Adrenal gland (tissue), 12 donors: ENCODE results near the gene IL31RA. TPM values are rescaled to one million over a fixed set of nuclear protein-coding genes. Genes with fewer than 3 reads are reported as not detected.

Experiments used
- DNase-seq, 7 donors: peaks; one replicate each; pipeline ENCODE4 v3.0.0-alpha.2; 2019 to 2020
- H3K27ac ChIP-seq, 5 donors: fragments of 200-600 bp; sonication (generic) in 4 of 5; 1 replicate in 3 of 5; 2 replicates in 2 of 5; pipeline versions ENCODE4 v1.5.1 to v1.8.0; 2016 to 2020; ENCODE audit warnings: mild to moderate bottlenecking in 1 of 5
- H3K27me3 ChIP-seq: fragments of 200-600 bp; 2 replicates; pipeline ENCODE4 v1.8.0; 2021
- H3K36me3 ChIP-seq, 2 donors: fragments of 200-600 bp; replicated peaks in 1 of 2; 1 replicate in 1 of 2; 2 replicates in 1 of 2; pipeline versions ENCODE4 v1.5.1 to v1.8.0; 2018 to 2022
- H3K4me1 ChIP-seq, 2 donors: fragments of 200-600 bp; replicated peaks in 1 of 2; 1 replicate in 1 of 2; 2 replicates in 1 of 2; pipeline versions ENCODE4 v1.5.1 to v1.8.0; 2018 to 2021
- H3K4me3 ChIP-seq, 4 donors: fragments of 200-600 bp; sonication (generic) in 3 of 4; one replicate each; pipeline ENCODE4 v1.5.1; 2016 to 2018
- H3K9me3 ChIP-seq, 3 donors: fragments of 200-600 bp; sonication (generic) in 1 of 3; replicated peaks in 1 of 3; 1 replicate in 2 of 3; 2 replicates in 1 of 3; pipeline versions ENCODE4 v1.5.1 to v1.8.0; 2016 to 2021
- CTCF ChIP-seq, 6 experiments: fragments of 450-650 bp in 4 of 6; fragments of 200-600 bp in 2 of 6; sonication (generic) in 1 of 6; IDR thresholded peaks; 1 replicate in 5 of 6; 2 replicates in 1 of 6; pipeline versions ENCODE4 v1.5.1 to v1.8.0; 2016 to 2021; ENCODE audit warnings: antibody characterized with exemption in 6 of 6, mild to moderate bottlenecking in 2 of 6, moderate library complexity in 1 of 6
- POLR2A ChIP-seq, 2 donors: fragments of 450-650 bp; IDR thresholded peaks; one replicate each; pipeline ENCODE4 v1.6.1; 2017; ENCODE audit warnings: antibody characterized with exemption in 2 of 2, mild to moderate bottlenecking in 2 of 2, moderate library complexity in 1 of 2
- WGBS, 4 donors: extraction: QIAGEN DNeasy Blood & Tissue Kit in 2 of 4; methylation state at CpG; one replicate each; pipeline versions ENCODE4 v1.1.5 to v1.1.7; 2013 to 2017; 5-methylcytosine and 5-hydroxymethylcytosine counted together
- intact Hi-C, 2 donors: fragments of 100-400 bp; cut with DNase I; formaldehyde crosslinking; loops; one replicate each; pipeline versions ENCODE4 v1.14.1 to v1.15.0; 2022 to 2023
- polyA plus RNA-seq, 3 donors: library from polyadenylated mRNA; stranded (reverse); fragments of 200-250 nt in 2 of 3; fragments of 350-450 nt in 1 of 3; fragmentation: Illumina TruSeq in 1 of 3; extraction: RNeasy Lipid Tissue Mini Kit (QIAGEN cat#74804) in 1 of 3; gene quantifications; one replicate each; pipeline ENCODE4 v1.2.3, GENCODE V29; 2013 to 2014
- total RNA-seq, 9 donors: library from RNA; depleted of rRNA in 4 of 9; stranded (reverse); fragments of >200 nt in 4 of 9; fragments of 120-200 nt in 1 of 9; fragmentation: NEBNext Ultra II Directional in 1 of 9; extraction: Animal tissue kit (Norgen Biotek cat#: 25700) in 1 of 9; gene quantifications; one replicate each; pipeline versions ENCODE4 v1.1.0 to v1.2.4, GENCODE V29; 2013 to 2023
- donor health status: healthy with polysubstance abuse.
- donor health status: Bipolar disorder and iron deficiency.
- donor health status: DM: yes; HTN: yes; CAD: no.
- donor health status: DM: no; HTN: no; CAD: no.
- donor health status: DM: no; HTN: no; CAD: no.
- donor health status: DM: yes; HTN: yes; CAD: no.

Gene IL31RA
- total and polyA plus RNA-seq, 12 donors, result 0.05 to 0.61 TPM; not detected in 10

- WGBS, 4 donors, result 84 to 89% (median 85%) methylated on average over 2 of the region's 2 CpGs
- Histone ChIP-seq H3K27me3 (peaks cover 5% of the 10 kb centered on the region), H3K36me3 (no peaks in the 10 kb centered on the region), H3K9me3 (no peaks in the 10 kb centered on the region), H3K4me3 (no peak overlapping the region), H3K4me1 (no peaks in the 10 kb centered on the region), H3K27ac (no peak overlapping the region)
- intact Hi-C loops, result no loop called here
- no peak for DNase-seq
- TF ChIP-seq CTCF (IDR thresholded peaks at IDR 0.05), result no peak
- TF ChIP-seq POLR2A (IDR thresholded peaks at IDR 0.05), result no peak
Observed at GRCh38 chr5:55851675-55851979, 470 bp downstream of the IL31RA start.

DNA sequence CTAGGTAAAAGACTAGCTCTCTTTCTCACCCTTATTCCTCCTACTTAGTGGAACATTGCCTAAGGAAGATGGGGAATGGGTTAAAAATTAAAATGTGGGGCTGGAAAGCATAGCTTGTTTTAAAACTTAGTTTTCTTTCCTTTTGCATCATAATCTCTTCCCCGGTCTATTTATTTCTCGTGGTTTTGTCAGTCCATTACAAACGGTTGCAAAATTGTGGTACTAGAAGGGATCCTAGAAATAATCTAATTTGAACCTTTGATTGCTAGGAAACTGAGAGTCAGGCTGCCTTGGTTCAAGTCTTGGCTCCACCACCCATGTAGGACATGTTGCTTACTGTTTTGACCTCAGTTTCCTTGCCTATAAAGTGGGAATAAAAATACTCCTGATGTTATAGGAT, 1.3 kb downstream of the IL31RA start:
- no peaks in the 10 kb centered on the region for H3K36me3 ChIP-seq
- no peak overlapping the region for H3K27ac ChIP-seq
- 57 to 69% (median 60%) methylated on average over 3 of the region's 3 CpGs for WGBS, 4 donors
- intact Hi-C loops, result no loop called here
- TF ChIP-seq POLR2A (IDR thresholded peaks at IDR 0.05), result no peak
- TF ChIP-seq CTCF (IDR thresholded peaks at IDR 0.05), result no peak
- H3K4me3 ChIP-seq, result no peak overlapping the region
- H3K4me1 ChIP-seq, result no peaks in the 10 kb centered on the region
- DNase-seq, result no peak
- H3K9me3 ChIP-seq, result no peaks in the 10 kb centered on the region
- peaks cover 5% of the 10 kb centered on the region for H3K27me3 ChIP-seq

GRCh38 chr5:55853041-55853670, 2.0 kb downstream of the IL31RA start:
- TF ChIP-seq POLR2A (IDR thresholded peaks at IDR 0.05), result no peak
- TF ChIP-seq CTCF (IDR thresholded peaks at IDR 0.05), result no peak
- no peak for DNase-seq
- no peak overlapping the region for H3K27ac ChIP-seq
- H3K4me3 ChIP-seq, result no peak overlapping the region
- no peaks in the 10 kb centered on the region for H3K36me3 ChIP-seq
- no peaks in the 10 kb centered on the region for H3K9me3 ChIP-seq
- no peaks in the 10 kb centered on the region for H3K4me1 ChIP-seq
- intact Hi-C loops, result no loop called here
- H3K27me3 ChIP-seq, result peaks cover 5% of the 10 kb centered on the region
- WGBS, 4 donors, result 65 to 75% (median 70%) methylated on average over 3 of the region's 3 CpGs

- Histone ChIP-seq H3K27ac (no peak overlapping the region), H3K36me3 (no peaks in the 10 kb centered on the region), H3K9me3 (no peaks in the 10 kb centered on the region), H3K4me1 (no peaks in the 10 kb centered on the region), H3K27me3 (peaks cover 5% of the 10 kb centered on the region), H3K4me3 (no peak overlapping the region)
- DNase-seq, result no peak
- no peak for TF ChIP-seq POLR2A (IDR thresholded peaks at IDR 0.05)
- TF ChIP-seq CTCF (IDR thresholded peaks at IDR 0.05), result no peak
- WGBS, 4 donors, result 18 to 29% (median 27%) methylated on average over 3 of the region's 3 CpGs
- intact Hi-C loops, result no loop called here
Observed at GRCh38 chr5:55853818-55854217, 2.7 kb downstream of the IL31RA start.
